ENCODE data around the gene ELMO1. TPM values are rescaled to one million over a fixed set of nuclear protein-coding genes. Genes with fewer than 3 reads are reported as not detected.

Gene ELMO1, protein sequence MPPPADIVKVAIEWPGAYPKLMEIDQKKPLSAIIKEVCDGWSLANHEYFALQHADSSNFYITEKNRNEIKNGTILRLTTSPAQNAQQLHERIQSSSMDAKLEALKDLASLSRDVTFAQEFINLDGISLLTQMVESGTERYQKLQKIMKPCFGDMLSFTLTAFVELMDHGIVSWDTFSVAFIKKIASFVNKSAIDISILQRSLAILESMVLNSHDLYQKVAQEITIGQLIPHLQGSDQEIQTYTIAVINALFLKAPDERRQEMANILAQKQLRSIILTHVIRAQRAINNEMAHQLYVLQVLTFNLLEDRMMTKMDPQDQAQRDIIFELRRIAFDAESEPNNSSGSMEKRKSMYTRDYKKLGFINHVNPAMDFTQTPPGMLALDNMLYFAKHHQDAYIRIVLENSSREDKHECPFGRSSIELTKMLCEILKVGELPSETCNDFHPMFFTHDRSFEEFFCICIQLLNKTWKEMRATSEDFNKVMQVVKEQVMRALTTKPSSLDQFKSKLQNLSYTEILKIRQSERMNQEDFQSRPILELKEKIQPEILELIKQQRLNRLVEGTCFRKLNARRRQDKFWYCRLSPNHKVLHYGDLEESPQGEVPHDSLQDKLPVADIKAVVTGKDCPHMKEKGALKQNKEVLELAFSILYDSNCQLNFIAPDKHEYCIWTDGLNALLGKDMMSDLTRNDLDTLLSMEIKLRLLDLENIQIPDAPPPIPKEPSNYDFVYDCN
- 33.7 and 41.2 TPM in 2 replicates for total RNA-seq

GRCh38 chr7:37448636-37449361 lies at the start of gene ELMO1:
ELMO1 (minus strand) TSS chr7:37448864; CDS start chr7:37342690, 106,174 bp downstream.
- peak; percentile 47 for DNase-seq (ENCODE audit: low read depth, low spot score)

GRCh38 chr7:37497576-37497975 lies 48.9 kb upstream of the ELMO1 start:
- DNase-seq (ENCODE audit: low read depth, low spot score) = no peak

GRCh38 chr7:37495574-37496184 lies 47.0 kb upstream of the ELMO1 start:
- no peak for DNase-seq (ENCODE audit: low read depth, low spot score)

- DNase-seq (ENCODE audit: low read depth, low spot score) = no peak
Observed at GRCh38 chr7:37494926-37495325, 46.3 kb upstream of the ELMO1 start.

DNA sequence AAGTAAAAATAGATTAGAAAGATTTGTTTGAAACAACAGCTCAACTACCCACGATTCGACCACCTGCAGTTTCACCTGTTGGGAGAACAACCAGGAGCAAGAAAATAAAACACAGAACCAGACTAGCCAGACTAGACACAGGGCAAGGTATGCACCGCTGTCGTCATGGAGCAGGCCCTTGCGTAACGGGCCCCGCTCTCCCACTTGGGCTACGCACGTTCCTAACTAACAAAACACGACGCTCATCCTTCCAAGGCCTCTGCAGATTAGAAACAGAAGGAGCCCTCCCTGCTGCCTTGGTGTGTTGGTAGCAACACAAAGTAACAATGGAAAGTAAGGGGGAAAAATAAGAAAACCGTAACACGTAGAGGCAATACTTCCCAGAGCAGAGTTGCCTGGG lies 45.1 kb upstream of the ELMO1 start:
- DNase-seq (ENCODE audit: low read depth, low spot score) = no peak

- DNase-seq (ENCODE audit: low read depth, low spot score) = no peak
Observed at GRCh38 chr7:37493123-37493522, 44.5 kb upstream of the ELMO1 start.

- DNase-seq (ENCODE audit: low read depth, low spot score) = no peak
Observed at GRCh38 chr7:37491919-37492694, 43.4 kb upstream of the ELMO1 start.

GRCh38 chr7:37489703-37490102 lies 41.0 kb upstream of the ELMO1 start:
- DNase-seq (ENCODE audit: low read depth, low spot score) = no peak

- DNase-seq (ENCODE audit: low read depth, low spot score) = no peak
Observed at GRCh38 chr7:37488163-37488764, 39.6 kb upstream of the ELMO1 start.

DNA sequence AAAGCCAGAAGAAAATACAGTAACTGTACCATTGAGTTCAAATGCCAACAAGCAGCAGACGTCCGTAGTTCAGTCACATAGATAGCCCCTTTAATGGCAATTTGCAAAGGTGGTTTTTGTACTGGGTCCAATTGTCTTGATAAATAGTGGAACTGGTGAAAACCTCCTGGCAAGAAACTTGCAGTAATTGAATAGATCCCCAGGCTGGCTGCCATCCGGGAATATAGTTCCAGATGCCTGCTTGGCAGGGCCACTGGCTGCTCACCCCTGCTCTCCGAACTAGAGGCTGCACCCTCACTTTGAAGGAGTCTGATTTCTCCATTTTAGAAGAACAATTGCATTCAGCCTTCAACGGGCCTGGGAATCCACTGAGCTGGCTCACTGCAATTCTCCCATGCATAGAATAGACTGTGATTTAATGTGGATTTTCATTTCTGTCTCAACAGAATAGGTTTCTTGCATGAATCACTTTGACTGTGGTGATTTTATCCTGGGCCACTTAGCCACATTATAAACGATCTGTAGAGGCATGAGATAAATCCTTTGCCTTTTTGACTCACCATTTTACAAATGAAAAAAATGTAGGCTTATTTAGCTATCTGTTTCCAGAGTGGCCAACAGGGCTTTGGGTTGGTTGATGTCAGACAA lies 35.9 kb upstream of the ELMO1 start:
- no peak for DNase-seq (ENCODE audit: low read depth, low spot score)

GRCh38 chr7:37483627-37484026 lies 35.0 kb upstream of the ELMO1 start:
- DNase-seq (ENCODE audit: low read depth, low spot score) = no peak

- no peak for DNase-seq (ENCODE audit: low read depth, low spot score)
Observed at GRCh38 chr7:37482953-37483352, 34.3 kb upstream of the ELMO1 start.

DNA sequence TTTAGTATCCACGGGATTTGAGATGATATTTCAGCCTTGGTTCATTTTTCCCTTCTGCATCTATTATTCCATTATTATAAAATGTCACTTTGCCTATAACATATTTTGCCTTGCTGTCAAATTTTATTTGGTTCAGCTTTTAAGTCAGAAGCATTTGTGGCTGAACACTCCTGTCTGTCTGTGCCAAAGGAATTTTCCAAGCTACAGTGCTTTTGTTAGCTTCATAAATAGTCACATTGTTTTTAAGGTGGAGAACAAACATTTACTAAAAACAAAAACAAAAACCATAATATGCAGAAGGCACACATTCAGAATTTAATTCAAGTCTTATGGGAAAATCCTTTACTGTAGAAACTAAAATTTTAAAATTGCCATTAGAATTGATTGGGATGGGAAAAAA lies 33.8 kb upstream of the ELMO1 start:
- DNase-seq (ENCODE audit: low read depth, low spot score) = no peak

- no peak for DNase-seq (ENCODE audit: low read depth, low spot score)
Observed at GRCh38 chr7:37481722-37482288, 33.1 kb upstream of the ELMO1 start.

GRCh38 chr7:37481154-37481553 lies 32.5 kb upstream of the ELMO1 start:
- no peak for DNase-seq (ENCODE audit: low read depth, low spot score)

- DNase-seq (ENCODE audit: low read depth, low spot score) = peak; percentile 62
Observed at GRCh38 chr7:37480041-37481031, 31.7 kb upstream of the ELMO1 start.

DNA sequence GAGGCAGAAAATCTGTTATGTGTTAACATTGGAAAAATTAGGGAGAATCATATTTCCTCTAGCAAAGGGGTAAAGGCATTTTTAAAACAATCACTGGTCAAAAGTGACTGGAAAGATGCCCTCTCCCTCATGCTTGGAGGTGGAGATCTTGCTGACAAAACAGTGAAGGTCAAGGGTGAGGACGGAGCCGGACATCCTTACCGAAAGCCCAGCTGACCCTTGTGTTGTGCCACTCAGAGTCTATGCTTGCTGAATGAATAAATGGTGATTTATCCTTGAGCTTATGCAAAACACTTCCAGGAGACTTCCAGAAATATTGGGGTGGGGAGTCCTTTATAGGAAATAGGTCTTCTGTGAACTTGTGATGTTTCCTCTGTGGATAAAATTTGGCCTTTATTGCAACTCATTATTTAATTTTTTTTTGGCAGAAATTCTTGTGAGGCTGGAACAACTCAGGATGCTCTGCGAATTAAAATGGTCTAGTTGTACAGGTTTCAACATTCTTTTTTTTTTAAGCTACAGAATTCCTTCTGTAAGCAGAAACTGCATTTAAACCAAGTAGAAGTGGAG lies 28.3 kb upstream of the ELMO1 start:
- DNase-seq (ENCODE audit: low read depth, low spot score) = no peak

- DNase-seq (ENCODE audit: low read depth, low spot score) = no peak
Observed at GRCh38 chr7:37476428-37476827, 27.8 kb upstream of the ELMO1 start.

Measured in pulmonary artery endothelial cell (primary cell).